IPS-11a (cell line): ENCODE measurements around the gene RUNX2.
"Not testable (repeated sequence)": the region's sequence is repeated elsewhere in the genome, so short reads cannot be mapped to it uniquely, and the experiment has no call there.

Experiments used
- H3K4me3 ChIP-seq: one replicate; pipeline ENCODE4 v1.5.1; 2013; ENCODE audit warnings: low read depth, low read length, control low read depth

RUNX2 gene

GRCh38 chr6:45454008-45454911 lies 126.1 kb downstream of the RUNX2 start:
- no peak overlapping the region for H3K4me3 ChIP-seq

- no peak overlapping the region for H3K4me3 ChIP-seq
Measured at GRCh38 chr6:45455408-45455807, 127.3 kb downstream of the RUNX2 start.

DNA sequence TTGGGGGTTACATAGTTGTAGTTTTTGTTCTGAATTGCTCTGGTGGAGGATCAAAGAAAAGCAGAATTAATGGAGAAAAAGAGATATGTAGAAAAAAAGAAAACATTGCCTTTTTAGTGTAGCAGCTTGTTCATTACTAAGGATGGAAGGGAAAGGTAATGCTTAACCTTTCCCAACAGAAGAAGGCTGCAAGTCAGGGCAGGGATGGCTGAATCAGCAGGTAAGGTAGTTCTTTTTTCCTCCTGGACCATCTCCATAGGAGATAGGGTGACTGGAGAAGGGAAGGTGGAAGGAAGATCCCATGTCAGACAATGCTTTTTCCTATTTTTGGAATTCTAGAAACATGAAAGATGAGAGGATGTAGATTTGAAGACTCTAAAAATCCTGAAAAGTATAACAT lies 129.0 kb downstream of the RUNX2 start:
- no peak overlapping the region for H3K4me3 ChIP-seq

GRCh38 chr6:45458672-45459071 lies 130.5 kb downstream of the RUNX2 start:
- no peak overlapping the region for H3K4me3 ChIP-seq

- H3K4me3 ChIP-seq = no peak overlapping the region
Measured at GRCh38 chr6:45460166-45460565, 132.0 kb downstream of the RUNX2 start.

GRCh38 chr6:45461486-45461885 lies 133.4 kb downstream of the RUNX2 start:
- no peak overlapping the region for H3K4me3 ChIP-seq

DNA sequence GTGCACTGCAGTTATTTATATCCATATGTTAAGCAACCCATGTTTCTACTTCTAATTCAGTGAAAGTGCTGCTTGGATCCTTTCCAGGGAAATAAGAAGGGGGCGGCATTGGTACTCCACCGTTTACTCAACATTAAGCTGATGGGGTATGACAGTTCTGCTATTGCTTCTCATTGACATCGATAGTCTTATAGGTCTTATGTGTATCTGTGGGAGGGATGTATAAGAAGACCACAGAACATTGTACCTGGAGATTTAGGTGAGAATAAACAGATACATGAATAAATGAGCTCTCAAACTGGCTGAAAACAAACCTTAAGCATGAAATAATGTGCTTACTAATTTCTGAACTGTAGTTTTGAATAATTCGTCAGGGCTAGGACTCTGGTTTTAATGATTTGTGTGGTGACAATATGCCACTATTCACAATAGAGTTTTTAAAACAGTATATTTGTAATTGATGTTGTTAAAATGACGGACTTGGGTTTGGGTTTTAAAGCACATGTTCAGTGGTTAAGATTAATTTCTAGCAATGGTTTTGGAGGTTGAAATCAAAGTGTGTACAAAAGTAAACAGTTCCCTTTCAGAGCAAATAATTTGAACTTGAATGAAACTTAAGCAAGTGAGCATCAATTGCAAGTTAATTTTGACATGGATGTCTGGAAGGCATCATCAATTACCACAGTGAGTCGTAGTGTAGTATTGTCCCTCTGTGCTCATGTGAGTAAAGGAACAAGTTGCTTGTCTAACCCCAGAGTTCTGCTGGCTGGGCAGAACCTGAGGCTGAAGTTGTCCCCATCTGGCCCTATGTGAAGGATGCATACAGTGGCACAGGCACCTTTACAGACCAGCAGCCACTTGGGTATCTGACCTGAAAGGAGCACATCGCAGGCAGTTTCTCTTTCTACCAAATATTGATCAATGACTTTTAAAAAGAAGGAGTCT lies 134.3 kb downstream of the RUNX2 start:
- no peak overlapping the region for H3K4me3 ChIP-seq

GRCh38 chr6:45464685-45465084 lies 136.6 kb downstream of the RUNX2 start:
- H3K4me3 ChIP-seq = no peak overlapping the region

DNA sequence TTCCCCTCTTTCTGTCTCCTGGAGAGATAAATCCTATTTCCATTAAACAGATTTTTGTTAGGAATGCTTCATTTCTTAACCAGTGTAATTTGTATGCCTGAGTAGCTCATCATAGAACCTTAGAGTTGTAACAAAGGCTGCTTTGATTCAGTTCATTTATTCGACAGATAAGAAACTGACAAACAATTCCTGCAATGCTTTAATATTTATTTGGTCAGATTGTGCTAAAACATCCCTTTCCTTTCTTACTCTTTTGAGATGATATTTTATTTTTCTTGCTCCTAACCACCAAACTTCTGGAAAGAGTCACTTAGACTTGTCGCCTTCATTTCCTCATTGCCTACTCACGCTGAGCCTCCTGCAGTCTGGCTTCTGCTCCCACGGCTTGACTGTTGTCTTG lies 138.6 kb downstream of the RUNX2 start:
- H3K4me3 ChIP-seq = no peak overlapping the region

GRCh38 chr6:45467417-45467816 lies 139.3 kb downstream of the RUNX2 start:
- H3K4me3 ChIP-seq = not testable (repeated sequence)

DNA sequence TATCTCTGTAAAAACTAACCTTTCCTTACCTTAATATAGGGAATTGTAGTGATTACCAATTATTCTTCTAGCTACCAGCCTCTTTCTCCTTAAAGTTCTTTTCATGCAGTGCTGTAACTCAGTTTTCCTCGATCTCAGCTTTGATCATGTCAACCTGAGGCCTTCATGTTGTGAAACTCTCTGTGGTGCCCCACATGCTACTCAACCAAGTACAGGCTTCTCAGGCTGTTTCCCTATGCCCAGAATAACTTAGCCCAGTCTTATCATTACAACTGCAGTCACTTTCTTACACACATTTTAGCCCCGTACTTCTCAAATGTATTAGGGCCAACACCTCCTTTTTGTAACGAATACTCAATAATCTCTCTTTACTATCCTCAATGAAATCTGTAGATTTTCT lies 139.7 kb downstream of the RUNX2 start:
- no peak overlapping the region for H3K4me3 ChIP-seq

DNA sequence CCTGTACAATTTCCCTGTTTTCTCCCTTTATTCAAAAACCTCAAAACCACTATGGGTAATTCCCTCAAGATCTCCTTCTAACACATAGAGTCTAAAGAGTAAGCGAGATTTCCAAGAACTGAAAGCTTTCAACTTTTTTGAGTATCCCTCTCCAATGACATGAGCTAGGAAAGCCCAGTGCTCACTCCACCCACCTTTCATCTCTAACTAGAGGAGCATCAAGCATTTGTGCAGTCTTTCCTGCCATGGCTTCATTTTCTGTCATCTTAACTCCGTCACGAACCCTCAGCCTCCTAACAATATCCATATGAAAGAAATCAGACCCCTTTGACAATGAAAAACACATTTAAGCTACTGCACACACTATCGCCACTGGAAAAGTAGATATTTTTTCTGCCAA lies 141.5 kb downstream of the RUNX2 start:
- H3K4me3 ChIP-seq = no peak overlapping the region

DNA sequence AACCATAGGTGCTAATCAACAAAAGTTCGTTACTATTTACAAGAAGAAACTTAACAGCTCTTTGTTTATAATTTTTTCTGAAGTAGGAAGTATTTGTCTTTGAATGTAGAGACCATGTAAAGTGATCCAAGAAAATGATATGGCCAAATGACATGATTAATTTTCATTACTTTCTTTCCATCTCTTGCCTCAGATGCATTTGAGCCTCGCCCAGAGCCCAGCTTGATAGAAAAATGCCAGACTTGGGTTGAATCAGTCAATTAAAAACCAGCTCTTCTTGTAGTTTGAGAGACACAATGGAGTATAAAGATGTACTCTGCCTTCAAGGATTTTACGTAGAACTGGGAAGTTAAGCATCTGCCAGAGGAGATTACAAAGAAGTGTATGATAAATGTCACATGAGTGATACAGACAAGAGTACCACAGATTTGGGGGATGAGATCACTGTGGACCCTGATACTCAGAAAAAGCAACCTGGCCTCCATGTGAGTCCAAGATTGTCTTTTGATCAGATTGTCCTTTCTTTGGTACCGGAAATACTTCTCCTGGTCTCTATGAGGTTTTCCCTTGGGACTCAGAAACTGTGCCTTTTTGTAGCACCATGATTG lies 142.1 kb downstream of the RUNX2 start:
- no peak overlapping the region for H3K4me3 ChIP-seq

DNA sequence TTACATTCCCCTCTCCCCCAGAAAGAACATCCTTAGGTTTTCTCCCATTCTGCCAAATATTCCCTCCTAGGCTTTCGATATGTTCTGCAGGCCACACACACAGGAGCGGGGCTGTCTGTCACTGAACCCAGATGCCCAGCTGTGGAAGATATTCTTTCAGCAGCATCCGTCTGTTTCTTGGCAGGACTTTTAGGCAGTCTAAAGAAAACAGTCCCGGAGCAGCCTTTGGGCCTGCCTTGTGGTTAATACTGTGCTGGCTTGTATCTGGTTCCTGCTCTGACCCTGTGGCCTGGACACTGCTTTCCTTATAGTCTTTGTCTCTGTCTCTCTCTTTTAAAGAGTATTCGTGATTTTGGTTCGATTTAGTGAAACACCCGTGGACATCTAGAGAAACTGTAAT lies 144.3 kb downstream of the RUNX2 start:
- no peak overlapping the region for H3K4me3 ChIP-seq

DNA sequence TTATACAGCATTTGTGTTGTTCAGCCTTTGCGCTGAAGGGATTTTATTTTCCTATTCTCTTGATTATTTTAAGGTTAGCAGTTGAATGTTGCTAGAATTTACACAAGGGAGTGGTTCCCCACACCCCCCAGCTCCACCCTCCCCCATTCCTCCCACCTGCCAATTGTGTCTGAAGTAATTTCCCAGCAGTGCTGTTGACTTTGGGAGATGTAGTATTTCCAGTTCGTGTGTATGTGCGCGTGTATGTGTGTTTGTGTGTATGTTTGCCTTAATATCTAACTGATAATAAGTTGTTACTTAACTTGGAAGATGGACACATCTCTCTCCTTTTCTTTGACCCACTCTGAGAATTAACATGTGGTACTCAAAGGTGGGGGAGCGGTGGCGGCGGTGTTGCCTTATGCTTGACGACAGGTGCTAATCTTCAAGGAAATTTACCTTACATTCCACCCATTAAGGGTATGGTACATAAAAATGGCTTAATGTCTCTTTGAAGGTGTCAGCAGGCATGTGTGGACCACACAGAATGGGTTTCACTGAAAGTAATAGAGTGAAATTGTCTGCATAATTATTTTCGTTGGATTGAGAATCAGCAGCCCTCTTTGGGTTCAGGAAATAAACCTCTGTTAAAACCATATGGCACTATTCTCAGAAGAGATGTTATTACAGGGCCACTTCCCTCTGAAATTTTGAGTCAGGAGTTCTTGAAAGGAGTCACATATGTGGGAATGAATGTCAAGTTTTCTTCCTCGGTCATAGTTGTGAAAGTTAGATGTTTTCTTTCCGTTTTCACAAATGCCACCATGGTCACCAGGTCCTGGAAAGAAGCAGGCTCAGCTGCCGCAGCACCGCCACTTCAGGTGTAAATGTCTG lies 145.2 kb downstream of the RUNX2 start:
- no peak overlapping the region for H3K4me3 ChIP-seq

- no peak overlapping the region for H3K4me3 ChIP-seq
Measured at GRCh38 chr6:45474376-45474775, 146.2 kb downstream of the RUNX2 start.

DNA sequence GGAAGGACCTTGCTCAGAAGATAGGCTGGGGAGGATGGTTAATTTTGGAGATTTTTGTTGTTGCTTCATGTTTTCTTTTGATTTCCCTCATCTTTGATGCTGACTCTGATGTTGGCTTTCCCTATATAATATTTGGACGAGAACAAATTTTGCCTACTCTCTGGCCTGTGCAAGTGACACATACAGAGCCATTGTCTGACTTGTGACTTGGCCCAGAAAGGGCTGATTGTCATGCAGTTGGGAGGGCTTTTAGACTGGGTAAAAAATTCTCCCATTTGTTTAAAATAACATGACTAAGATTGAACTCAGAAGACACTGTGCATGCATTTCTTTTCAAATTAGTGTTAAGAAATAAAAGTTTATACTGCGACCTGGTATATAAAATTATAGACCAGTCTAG lies 148.2 kb downstream of the RUNX2 start:
- no peak overlapping the region for H3K4me3 ChIP-seq

DNA sequence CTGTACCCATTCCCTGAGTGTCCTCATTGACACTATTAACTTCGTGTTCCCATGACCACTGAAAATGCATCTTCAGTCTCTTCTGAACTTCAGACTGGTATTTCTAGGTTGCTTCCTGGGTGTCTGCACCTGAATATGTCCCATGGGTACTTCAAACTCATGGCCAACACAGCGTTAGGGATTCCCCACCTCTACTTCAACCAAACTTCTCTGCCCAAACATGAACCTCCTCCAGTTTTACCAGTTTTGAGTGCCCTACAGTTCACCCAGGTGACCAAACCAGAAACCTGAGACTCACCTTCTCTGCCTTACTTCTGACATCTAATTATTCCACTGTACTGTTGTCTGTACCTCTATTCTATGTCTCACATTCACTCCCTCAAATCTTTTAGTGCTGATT lies 149.1 kb downstream of the RUNX2 start:
- no peak overlapping the region for H3K4me3 ChIP-seq

DNA sequence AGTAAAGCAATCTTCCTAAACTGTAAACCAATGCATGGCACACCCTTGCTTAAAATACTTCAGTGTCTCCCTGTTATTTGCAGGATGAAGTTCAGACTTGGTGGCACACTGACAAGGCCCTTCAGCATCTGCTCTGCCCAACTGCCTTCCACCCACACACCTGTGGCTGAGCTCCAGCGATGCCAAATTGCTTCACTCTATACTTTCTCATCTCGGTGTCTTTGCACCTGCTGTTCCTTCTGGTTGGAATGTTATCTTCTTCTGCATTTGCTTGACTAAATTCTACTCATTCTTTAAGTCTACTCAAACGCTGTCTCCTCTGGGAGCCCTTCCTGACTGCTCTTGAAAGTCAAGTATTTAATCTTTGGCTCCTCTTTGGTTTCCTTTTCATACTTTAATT lies 149.7 kb downstream of the RUNX2 start:
- H3K4me3 ChIP-seq = no peak overlapping the region

GRCh38 chr6:45478240-45478639 lies 150.1 kb downstream of the RUNX2 start:
- no peak overlapping the region for H3K4me3 ChIP-seq
